Loucy (cell line): ENCODE data around the gene CAMKV.
A peak's percentile ranks its signal among the peaks of the same experiment; 100 is the strongest.
"Not testable (repeated sequence)": the region's sequence is repeated elsewhere in the genome, so short reads cannot be mapped to it uniquely, and the experiment has no call there.

Experiments used
- H2AFZ ChIP-seq: fragments of 200-600 bp; sonication (generic); 2 replicates; pipeline ENCODE4 v1.6.0; 2016; ENCODE audit warnings: antibody characterized with exemption, mild to moderate bottlenecking, low read length, moderate library complexity
- H3F3A ChIP-seq: fragments of 200-600 bp; 2 replicates; pipeline ENCODE4 v1.6.0; 2016; ENCODE audit warnings: antibody characterized with exemption, low read depth, mild to moderate bottlenecking
- H3K27me3 ChIP-seq: fragments of 200-600 bp; sonication (generic); 2 replicates; pipeline ENCODE4 v1.6.1; 2014; ENCODE audit warnings: low read length, mild to moderate bottlenecking; ENCODE audit not compliant: insufficient read depth, poor library complexity, severe bottlenecking
- H3K36me3 ChIP-seq: fragments of 200-600 bp; sonication (generic); 2 replicates; pipeline ENCODE4 v1.6.1; 2016; ENCODE audit warnings: low read length; ENCODE audit not compliant: insufficient read depth
- H3K4me1 ChIP-seq: fragments of 200-600 bp; sonication (generic); 2 replicates; pipeline ENCODE4 v1.5.1; 2014; ENCODE audit warnings: low read length, mild to moderate bottlenecking; ENCODE audit not compliant: insufficient read depth, poor library complexity, severe bottlenecking
- H3K4me2 ChIP-seq: fragments of 200-600 bp; sonication (generic); 2 replicates; pipeline ENCODE4 v1.6.0; 2014; ENCODE audit warnings: antibody characterized with exemption, low read length, low read depth, mild to moderate bottlenecking; ENCODE audit not compliant: poor library complexity, severe bottlenecking
- H3K4me3 ChIP-seq: fragments of 200-600 bp; sonication (generic); 2 replicates; pipeline ENCODE4 v1.5.1; 2014; ENCODE audit warnings: low read length, mild to moderate bottlenecking, mixed read lengths; ENCODE audit not compliant: poor library complexity, severe bottlenecking
- H3K79me2 ChIP-seq: fragments of 200-600 bp; sonication (generic); 2 replicates; pipeline ENCODE4 v1.6.1; 2014; ENCODE audit warnings: low read length; ENCODE audit not compliant: insufficient read depth
- H3K9ac ChIP-seq: fragments of 200-600 bp; sonication (generic); 2 replicates; pipeline ENCODE4 v1.6.0; 2014; ENCODE audit warnings: mild to moderate bottlenecking, low read depth, low read length, moderate library complexity; ENCODE audit not compliant: poor library complexity, severe bottlenecking
- H3K9me2 ChIP-seq: fragments of 200-600 bp; sonication (generic); replicated peaks from 2 replicates; pipeline ENCODE4 v1.6.1; 2016; ENCODE audit warnings: low read depth, low read length, mixed read lengths
- H3K9me3 ChIP-seq: fragments of 200-600 bp; sonication (generic); 2 replicates; pipeline ENCODE4 v1.6.1; 2014; ENCODE audit warnings: mild to moderate bottlenecking, antibody characterized with exemption, low read length, low read depth; ENCODE audit not compliant: insufficient read depth
- H4K20me1 ChIP-seq: fragments of 200-600 bp; sonication (generic); 2 replicates; pipeline ENCODE4 v1.6.0; 2014; ENCODE audit warnings: antibody characterized with exemption, low read length, mild to moderate bottlenecking; ENCODE audit not compliant: insufficient read depth, poor library complexity, severe bottlenecking
- EZH2phosphoT487 ChIP-seq: fragments of 200-600 bp; IDR thresholded peaks from 2 replicates; pipeline ENCODE4 v1.6.1; 2018; ENCODE audit warnings: antibody characterized with exemption, mild to moderate bottlenecking, moderate library complexity, borderline replicate concordance
- TF ChIP-seq, protein P1 (sequence below): fragments of 200-600 bp; sonication (generic); conservative IDR thresholded peaks from 2 replicates; pipeline ENCODE4 v1.5.1; 2014; ENCODE audit warnings: mild to moderate bottlenecking, antibody characterized with exemption, low read length

CAMKV gene

GRCh38 chr3:49906073-49906743 is 36.5 kb upstream of the CAMKV start:
- Histone ChIP-seq H3K79me2 (no peaks in the 10 kb centered on the region), H3K4me2 (peak overlapping the region; percentile 69), H3K9me2 (no peaks in the 10 kb centered on the region), H3K4me3 (peak overlapping the region; percentile 54), H3F3A (no peaks in the 10 kb centered on the region), H3K36me3 (peaks cover 4% of the 10 kb centered on the region; the same call in 1 of the 2 replicates), H3K4me1 (peaks cover 6% of the 10 kb centered on the region), H3K9me3 (no peaks in the 10 kb centered on the region), H4K20me1 (no peaks in the 10 kb centered on the region), H2AFZ (peak overlapping the region; percentile 77), H3K9ac (peak overlapping the region; percentile 34), H3K27me3 (no peaks in the 10 kb centered on the region)
- TF ChIP-seq EZH2phosphoT487: no peak
- TF ChIP-seq, protein P1, sequence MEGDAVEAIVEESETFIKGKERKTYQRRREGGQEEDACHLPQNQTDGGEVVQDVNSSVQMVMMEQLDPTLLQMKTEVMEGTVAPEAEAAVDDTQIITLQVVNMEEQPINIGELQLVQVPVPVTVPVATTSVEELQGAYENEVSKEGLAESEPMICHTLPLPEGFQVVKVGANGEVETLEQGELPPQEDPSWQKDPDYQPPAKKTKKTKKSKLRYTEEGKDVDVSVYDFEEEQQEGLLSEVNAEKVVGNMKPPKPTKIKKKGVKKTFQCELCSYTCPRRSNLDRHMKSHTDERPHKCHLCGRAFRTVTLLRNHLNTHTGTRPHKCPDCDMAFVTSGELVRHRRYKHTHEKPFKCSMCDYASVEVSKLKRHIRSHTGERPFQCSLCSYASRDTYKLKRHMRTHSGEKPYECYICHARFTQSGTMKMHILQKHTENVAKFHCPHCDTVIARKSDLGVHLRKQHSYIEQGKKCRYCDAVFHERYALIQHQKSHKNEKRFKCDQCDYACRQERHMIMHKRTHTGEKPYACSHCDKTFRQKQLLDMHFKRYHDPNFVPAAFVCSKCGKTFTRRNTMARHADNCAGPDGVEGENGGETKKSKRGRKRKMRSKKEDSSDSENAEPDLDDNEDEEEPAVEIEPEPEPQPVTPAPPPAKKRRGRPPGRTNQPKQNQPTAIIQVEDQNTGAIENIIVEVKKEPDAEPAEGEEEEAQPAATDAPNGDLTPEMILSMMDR: peak; percentile 82

- H3K4me1 ChIP-seq, H3K9me2 ChIP-seq, H3K9me3 ChIP-seq, H4K20me1 ChIP-seq, H2AFZ ChIP-seq, H3K79me2 ChIP-seq, H3F3A ChIP-seq, H3K27me3 ChIP-seq, H3K36me3 ChIP-seq: not testable (repeated sequence)
- Histone ChIP-seq H3K4me3 (peak overlapping the region; percentile 66), H3K9ac (peak overlapping the region; percentile 63), H3K4me2 (peak overlapping the region; percentile 62)
Observed at GRCh38 chr3:49904448-49904847, 34.7 kb upstream of the CAMKV start.

DNA sequence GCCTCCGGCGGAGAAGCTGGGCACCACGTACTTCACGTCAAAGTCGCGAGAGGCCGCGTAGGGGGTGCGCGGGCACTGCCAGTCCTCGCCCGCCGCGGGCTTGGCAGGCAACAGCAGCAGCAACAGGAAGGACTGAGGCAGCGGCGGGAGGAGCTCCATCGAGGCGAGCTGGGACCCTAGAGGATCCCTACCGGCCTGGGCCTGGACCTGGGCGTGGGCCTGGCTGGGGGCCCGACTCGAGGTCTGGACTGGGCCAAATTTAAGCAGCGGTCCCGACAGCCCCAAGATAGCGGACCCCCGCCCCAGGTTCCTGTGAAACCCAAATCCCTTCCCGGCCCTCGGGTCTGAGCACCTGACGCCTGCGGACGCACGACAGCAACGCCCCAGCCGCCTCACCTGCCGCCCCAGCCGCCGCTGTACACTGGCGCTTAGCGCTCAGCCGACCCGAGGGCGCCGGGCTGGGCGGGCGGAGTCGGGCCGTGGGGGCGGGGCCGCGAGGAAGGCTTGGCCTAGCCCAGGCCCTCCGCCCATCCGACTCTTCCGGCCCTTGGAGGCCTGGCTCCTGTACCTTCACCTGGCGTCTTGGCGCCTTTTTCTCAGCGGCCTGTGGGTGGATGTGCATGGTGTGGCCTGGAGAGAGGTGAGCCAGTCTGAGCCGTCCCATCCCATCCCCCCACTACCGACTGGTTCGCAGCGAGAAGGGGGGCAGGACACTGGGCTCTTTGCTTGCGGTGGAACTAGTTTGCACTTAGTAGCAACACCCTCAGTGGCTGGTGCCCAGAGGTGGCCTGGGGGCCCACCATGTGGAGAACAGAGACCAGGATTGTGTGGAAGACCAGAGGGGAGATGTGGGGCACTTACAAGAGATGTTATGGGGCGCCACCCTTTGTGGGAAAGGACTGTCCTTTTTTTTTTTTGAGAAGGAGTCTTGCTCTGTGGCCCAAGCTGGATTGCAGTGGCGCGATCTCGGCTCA is 34.0 kb upstream of the CAMKV start, which contains the start of gene MST1R:
Gene MST1R, minus strand, starts transcription at position 423 of the 974 bp plus-strand sequence. Its CDS starts 264 bp downstream, at position 159.
- no peaks in the 10 kb centered on the region for H3K9me2 ChIP-seq
- H3K4me2 ChIP-seq: peak within 1 kb of the TSS; percentile 62
- H3K9ac ChIP-seq: peak within 1 kb of the TSS; percentile 63
- no peaks in the 10 kb centered on the region for H4K20me1 ChIP-seq
- H3K4me3 ChIP-seq: peak within 1 kb of the TSS; percentile 66
- H3K4me1 ChIP-seq: peaks cover 6% of the 10 kb centered on the region
- no peaks in the 10 kb centered on the region for H3K79me2 ChIP-seq
- no peak for TF ChIP-seq EZH2phosphoT487
- TF ChIP-seq, protein P1: no peak
- H3K27me3 ChIP-seq: no peaks in the 10 kb centered on the region
- H2AFZ ChIP-seq: peak within 1 kb of the TSS; percentile 40; the same call in 1 of the 2 replicates
- no peaks in the 10 kb centered on the region for H3K36me3 ChIP-seq
- H3F3A ChIP-seq: no peaks in the 10 kb centered on the region
- no peaks in the 10 kb centered on the region for H3K9me3 ChIP-seq
